ENCODE data around the gene MS4A2. TPM values are rescaled to one million over a fixed set of nuclear protein-coding genes. Genes with fewer than 3 reads are reported as not detected.
"Not testable (repeated sequence)": the region's sequence is repeated elsewhere in the genome, so short reads cannot be mapped to it uniquely, and the experiment has no call there.

MS4A2 gene
- total and polyA plus RNA-seq, 5 experiments from 2014 or later = not detected

DNA sequence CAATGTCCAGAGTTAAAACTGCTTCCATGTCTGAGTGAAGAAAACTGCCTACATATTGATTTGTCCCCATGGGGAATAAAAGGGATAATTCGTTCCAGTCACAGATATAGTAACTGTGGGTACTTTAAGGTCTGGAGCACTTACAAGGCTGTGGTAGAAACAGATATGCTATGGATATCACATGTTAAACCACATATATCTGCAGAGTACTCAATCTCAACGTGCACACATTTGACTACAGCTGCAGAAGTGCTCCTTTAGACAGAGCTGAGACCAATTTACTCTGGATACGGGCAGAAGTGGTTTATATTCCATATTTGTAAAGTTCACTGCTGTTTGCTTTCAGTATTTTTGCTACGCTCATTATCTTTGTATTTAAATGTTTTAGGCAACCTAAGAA, 9.7 kb upstream of the MS4A2 start:
- ATAC-seq = no peak
- DNase-seq = no peak
- Mint-ChIP-seq H3K9me3 (peaks cover 0 to 19% (median 10%) of the 10 kb centered on the region in 9 donors), H3K27ac (no peak overlapping the region), H3K4me3 (no peak overlapping the region), H3K4me1 (no peaks in the 10 kb centered on the region), H3K36me3 (no peaks in the 10 kb centered on the region), H3K27me3 (peaks cover 0 to 9% (median 3%) of the 10 kb centered on the region in 5 donors)
- POLR2A ChIA-PET = no interaction called here

DNA sequence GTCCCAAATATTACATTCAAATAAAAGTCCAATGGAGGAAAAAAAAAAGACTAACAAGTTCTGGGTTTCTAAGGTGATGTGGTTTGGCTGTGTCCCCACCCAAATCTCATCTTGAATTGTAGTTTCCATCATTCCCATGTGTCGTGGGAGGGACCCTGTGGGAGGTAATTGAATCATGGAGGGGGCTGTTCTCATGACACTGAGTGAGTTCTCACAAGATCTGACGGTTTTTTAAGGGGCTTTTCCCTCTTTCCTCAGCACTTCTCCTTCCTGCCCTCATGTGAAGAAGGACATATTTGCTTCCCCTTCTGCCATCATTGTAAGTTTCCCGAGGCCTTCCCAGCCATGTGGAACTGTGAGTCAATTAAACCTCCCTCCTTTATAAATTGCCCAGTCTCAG, 7.9 kb upstream of the MS4A2 start:
- POLR2A ChIA-PET = no interaction called here
- DNase-seq (no peak), ATAC-seq (no peak)
- H3K27me3 Mint-ChIP-seq = peaks cover 2 to 27% (median 9%) of the 10 kb centered on the region in 5 donors
- H3K27ac Mint-ChIP-seq = no peak overlapping the region
- peaks cover 0 to 19% (median 10%) of the 10 kb centered on the region in 9 donors for H3K9me3 Mint-ChIP-seq
- H3K36me3 Mint-ChIP-seq = no peaks in the 10 kb centered on the region
- H3K4me1 Mint-ChIP-seq = no peaks in the 10 kb centered on the region
- no peak overlapping the region for H3K4me3 Mint-ChIP-seq

- POLR2A ChIA-PET = no interaction called here
- no peak for DNase-seq
These were observed 3.7 kb upstream of the MS4A2 start for GRCh38 chr11:60084631-60085273.

GRCh38 chr11:60085909-60086308, 2.6 kb upstream of the MS4A2 start:
- Mint-ChIP-seq H3K4me1 (no peaks in the 10 kb centered on the region), H3K36me3 (peaks cover 0 to 4% (median 0%) of the 10 kb centered on the region in 3 donors), H3K4me3 (no peak overlapping the region), H3K9me3 (peaks cover 0 to 2% (median 0%) of the 10 kb centered on the region in 9 donors), H3K27ac (no peak overlapping the region), H3K27me3 (peaks cover 10 to 30% (median 23%) of the 10 kb centered on the region in 5 donors)
- DNase-seq (no peak), ATAC-seq (no peak)
- POLR2A ChIA-PET = no interaction called here

More at GRCh38 chr11:60084631-60085273, 3.7 kb upstream of the MS4A2 start:
- Mint-ChIP-seq H3K27me3 (peaks cover 10 to 37% (median 25%) of the 10 kb centered on the region in 5 donors), H3K4me3 (no peak overlapping the region), H3K4me1 (no peaks in the 10 kb centered on the region), H3K9me3 (peaks cover 0 to 5% (median 0%) of the 10 kb centered on the region in 9 donors), H3K27ac (peak overlapping the region in 1 of 10 donors; percentile 9), H3K36me3 (peaks cover 0 to 4% (median 0%) of the 10 kb centered on the region in 3 donors)
- ATAC-seq = no peak

- H3K36me3 Mint-ChIP-seq = peaks cover 0 to 4% (median 0%) of the 10 kb centered on the region in 3 donors
- peaks cover 11 to 33% (median 23%) of the 10 kb centered on the region in 5 donors for H3K27me3 Mint-ChIP-seq
- no peak overlapping the region for H3K4me3 Mint-ChIP-seq
- H3K9me3 Mint-ChIP-seq = peaks cover 0 to 2% (median 0%) of the 10 kb centered on the region in 9 donors
- H3K27ac Mint-ChIP-seq = no peak overlapping the region
- no peak for DNase-seq
- ATAC-seq = no peak
- POLR2A ChIA-PET = no interaction called here
- no peaks in the 10 kb centered on the region for H3K4me1 Mint-ChIP-seq
These were observed 1.2 kb upstream of the MS4A2 start for GRCh38 chr11:60087239-60087638.

GRCh38 chr11:60095477-60096120, 7.1 kb downstream of the MS4A2 start:
- Mint-ChIP-seq H3K4me3 (no peak overlapping the region), H3K4me1 (no peaks in the 10 kb centered on the region), H3K36me3 (no peaks in the 10 kb centered on the region), H3K9me3 (no peaks in the 10 kb centered on the region), H3K27me3 (peaks cover 5 to 31% (median 7%) of the 10 kb centered on the region in 5 donors), H3K27ac (no peak overlapping the region)
- no peak for ATAC-seq
- POLR2A ChIA-PET = interaction anchor here (0.8 kb wide), 1 partner anchor 612 kb away, joined by 4 read pairs; no protein-coding TSS in a partner anchor
- DNase-seq = no peak

DNA sequence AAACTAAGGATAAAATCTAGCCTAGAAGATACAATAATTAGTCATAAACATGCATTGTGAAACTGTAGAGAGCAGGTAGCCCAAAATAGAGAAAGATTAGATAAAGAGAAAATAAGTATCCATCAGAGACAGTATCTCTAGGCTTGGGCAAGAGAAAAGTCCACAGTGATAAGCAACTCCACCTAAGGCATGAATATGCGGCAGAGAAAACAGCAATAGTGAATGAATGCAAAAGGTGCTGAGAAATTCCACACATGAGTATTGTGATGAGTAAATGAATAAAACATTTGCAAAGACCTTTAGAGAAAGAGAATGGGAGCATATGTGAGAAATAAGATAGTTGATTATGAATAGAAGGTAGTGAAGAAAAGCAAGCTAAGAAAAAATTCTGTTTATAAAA, 8.7 kb downstream of the MS4A2 start:
- ATAC-seq = no peak
- Mint-ChIP-seq H3K36me3 (no peaks in the 10 kb centered on the region), H3K27me3 (peaks cover 4 to 26% (median 7%) of the 10 kb centered on the region in 5 donors), H3K4me1 (peaks cover 0 to 5% (median 0%) of the 10 kb centered on the region in 4 donors), H3K9me3 (no peaks in the 10 kb centered on the region), H3K4me3 (no peak overlapping the region), H3K27ac (no peak overlapping the region)
- POLR2A ChIA-PET = no interaction called here
- no peak for DNase-seq

DNA sequence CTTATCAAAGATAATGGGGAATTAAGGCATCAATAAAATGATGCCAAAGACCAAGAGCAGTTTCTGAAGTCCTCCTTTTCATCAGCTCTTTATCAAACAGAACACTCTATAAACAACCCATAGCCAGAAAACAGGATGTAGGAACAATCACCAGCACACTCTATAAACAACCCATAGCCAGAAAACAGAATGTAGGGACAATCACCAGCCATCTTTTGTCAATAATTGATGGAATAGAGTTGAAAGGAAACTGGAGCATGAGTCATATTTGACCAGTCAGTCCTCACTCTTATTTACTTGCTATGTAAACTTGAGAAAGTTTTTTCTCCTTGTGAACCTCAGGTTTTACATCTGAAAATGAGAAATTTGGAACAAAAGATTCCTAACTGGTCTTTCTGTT, 10.0 kb downstream of the MS4A2 start:
- Mint-ChIP-seq H3K27me3 (peaks cover 4 to 18% (median 5%) of the 10 kb centered on the region in 5 donors), H3K9me3 (no peaks in the 10 kb centered on the region), H3K4me3 (no peak overlapping the region), H3K36me3 (no peaks in the 10 kb centered on the region), H3K4me1 (peaks cover 0 to 5% (median 0%) of the 10 kb centered on the region in 4 donors), H3K27ac (no peak overlapping the region)
- ATAC-seq (no peak), DNase-seq (no peak)
- POLR2A ChIA-PET = interaction anchor here (0.6 kb wide), 1 partner anchor 1372 kb away, joined by 3 read pairs; no protein-coding TSS in a partner anchor

DNA sequence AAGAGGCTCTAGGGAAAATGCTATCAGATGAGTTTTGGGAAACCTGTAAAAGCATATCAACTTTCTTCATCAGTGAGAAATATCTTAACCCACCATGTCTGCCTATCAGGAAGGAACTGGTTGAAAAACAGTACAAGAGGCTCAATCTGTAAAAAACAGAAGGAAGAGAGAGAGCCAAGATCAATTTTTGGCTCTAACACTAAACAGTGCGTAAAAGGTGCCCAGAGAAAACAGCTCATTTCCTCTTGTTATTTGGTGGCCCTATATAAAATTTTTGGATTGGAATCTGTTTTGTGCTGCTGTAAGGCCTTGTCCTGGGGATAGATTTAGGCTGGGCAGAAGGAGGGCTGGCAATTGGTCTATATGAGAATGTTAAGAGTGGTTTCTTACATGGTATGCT, 12.1 kb downstream of the MS4A2 start:
- Mint-ChIP-seq H3K9me3 (no peaks in the 10 kb centered on the region), H3K27me3 (peaks cover 0 to 1% (median 0%) of the 10 kb centered on the region in 5 donors), H3K36me3 (no peaks in the 10 kb centered on the region), H3K4me3 (no peak overlapping the region), H3K27ac (no peak overlapping the region), H3K4me1 (peaks cover 0 to 5% (median 0%) of the 10 kb centered on the region in 4 donors)
- no peak for DNase-seq
- POLR2A ChIA-PET = no interaction called here
- no peak for ATAC-seq

DNA sequence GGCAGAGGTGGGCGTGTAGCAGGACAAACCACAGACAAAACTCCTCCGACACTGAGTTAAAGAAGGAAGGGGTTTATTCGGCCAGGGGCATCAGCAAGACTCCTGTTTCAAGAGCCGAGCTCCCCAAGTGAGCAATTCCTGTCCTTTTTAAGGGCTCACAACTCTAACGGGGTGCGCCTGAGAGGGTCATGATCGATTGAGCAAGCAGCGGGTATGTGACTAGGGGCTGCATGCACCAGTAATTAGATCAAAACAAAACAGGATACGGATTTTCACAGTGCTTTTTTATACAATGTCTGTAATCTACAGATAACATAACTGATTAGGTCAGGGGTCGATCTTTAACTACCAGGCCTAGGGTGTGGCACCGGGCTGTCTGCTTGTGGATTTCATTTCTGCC, 12.9 kb downstream of the MS4A2 start:
- ATAC-seq, H3K27ac Mint-ChIP-seq, H3K4me1 Mint-ChIP-seq, H3K36me3 Mint-ChIP-seq, H3K27me3 Mint-ChIP-seq, POLR2A ChIA-PET, DNase-seq, H3K9me3 Mint-ChIP-seq: not testable (repeated sequence)
- H3K4me3 Mint-ChIP-seq = peak overlapping the region in 1 of 10 donors; percentile 3

GRCh38 chr11:60104471-60105115, 16.1 kb downstream of the MS4A2 start:
- H3K27me3 Mint-ChIP-seq, ATAC-seq, H3K4me1 Mint-ChIP-seq, DNase-seq, H3K9me3 Mint-ChIP-seq, H3K27ac Mint-ChIP-seq, H3K4me3 Mint-ChIP-seq, H3K36me3 Mint-ChIP-seq, POLR2A ChIA-PET: not testable (repeated sequence)

DNA sequence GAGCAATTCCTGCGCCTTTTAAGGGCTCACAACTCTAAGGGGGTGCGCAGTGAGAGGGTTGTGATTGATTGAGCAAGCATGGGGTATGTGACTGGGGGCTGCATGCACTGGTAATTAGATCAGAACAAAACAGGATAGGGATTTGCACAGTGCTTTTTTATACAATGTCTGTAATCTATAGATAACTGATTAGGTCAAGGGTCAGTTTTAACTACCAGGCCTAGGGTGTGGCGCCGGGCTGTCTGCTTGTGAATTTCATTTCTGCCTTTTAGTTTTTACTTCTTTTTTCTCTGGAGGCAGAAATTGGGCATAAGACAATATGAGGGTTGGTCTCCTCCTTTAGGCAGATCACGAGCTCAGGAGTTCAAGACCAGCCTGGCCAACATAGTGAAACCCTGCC, 20.2 kb downstream of the MS4A2 start:
- POLR2A ChIA-PET, DNase-seq, ATAC-seq, H3K27ac Mint-ChIP-seq, H3K4me1 Mint-ChIP-seq, H3K36me3 Mint-ChIP-seq, H3K9me3 Mint-ChIP-seq, H3K4me3 Mint-ChIP-seq, H3K27me3 Mint-ChIP-seq: not testable (repeated sequence)

GRCh38 chr11:60111793-60112192, 23.3 kb downstream of the MS4A2 start:
- H3K9me3 Mint-ChIP-seq = no peaks in the 10 kb centered on the region
- POLR2A ChIA-PET = no interaction called here
- no peak overlapping the region for H3K4me3 Mint-ChIP-seq
- no peaks in the 10 kb centered on the region for H3K36me3 Mint-ChIP-seq
- DNase-seq (no peak), ATAC-seq (no peak)
- peaks cover 0 to 9% (median 7%) of the 10 kb centered on the region in 5 donors for H3K27me3 Mint-ChIP-seq
- H3K27ac Mint-ChIP-seq = no peak overlapping the region
- H3K4me1 Mint-ChIP-seq = no peaks in the 10 kb centered on the region
